Right atrium auricular region (tissue), 2 donors: ENCODE results near the gene TRMT1. TPM values are rescaled to one million over a fixed set of nuclear protein-coding genes. Genes with fewer than 3 reads are reported as not detected.

Source experiments
- DNase-seq: peaks from one replicate; pipeline ENCODE4 v3.0.0-alpha.2; 2019; ENCODE audit warnings: low spot score
- H3K27ac ChIP-seq, 2 donors: fragments of 200-600 bp; sonication (generic); 1 replicate in 1 of 2; 2 replicates in 1 of 2; pipeline ENCODE4 v1.5.1; 2016 to 2019
- H3K27me3 ChIP-seq, 2 donors: fragments of 200-600 bp; sonication (generic); one replicate each; pipeline versions ENCODE4 v1.5.1 to v1.6.0; 2017 to 2019
- H3K36me3 ChIP-seq: fragments of 200-600 bp; sonication (generic); one replicate; pipeline ENCODE4 v1.5.1; 2016
- H3K4me1 ChIP-seq, 2 donors: fragments of 200-600 bp; sonication (generic); one replicate each; pipeline versions ENCODE4 v1.5.1 to v1.6.0; 2017 to 2019
- H3K4me3 ChIP-seq, 2 donors: fragments of 200-600 bp; sonication (generic); 1 replicate in 1 of 2; 2 replicates in 1 of 2; pipeline ENCODE4 v1.5.1; 2017 to 2019; ENCODE audit warnings: mild to moderate bottlenecking in 1 of 2, moderate library complexity in 1 of 2
- H3K9me3 ChIP-seq, 2 donors: fragments of 200-600 bp; sonication (generic); one replicate each; pipeline ENCODE4 v1.5.1; 2019
- CTCF ChIP-seq, 2 donors: fragments of 200-600 bp; sonication (generic); IDR thresholded peaks; one replicate each; pipeline ENCODE4 v1.5.1; 2019; ENCODE audit warnings: antibody characterized with exemption in 2 of 2
- total RNA-seq, 2 donors: library from RNA; depleted of rRNA; stranded (reverse); fragments of >200 nt; gene quantifications; one replicate each; pipeline ENCODE4 v1.1.0, GENCODE V29; 2016

The TRMT1 gene
- total RNA-seq, 2 donors from 2014 or later, result 13.6 to 15.0 TPM

DNA sequence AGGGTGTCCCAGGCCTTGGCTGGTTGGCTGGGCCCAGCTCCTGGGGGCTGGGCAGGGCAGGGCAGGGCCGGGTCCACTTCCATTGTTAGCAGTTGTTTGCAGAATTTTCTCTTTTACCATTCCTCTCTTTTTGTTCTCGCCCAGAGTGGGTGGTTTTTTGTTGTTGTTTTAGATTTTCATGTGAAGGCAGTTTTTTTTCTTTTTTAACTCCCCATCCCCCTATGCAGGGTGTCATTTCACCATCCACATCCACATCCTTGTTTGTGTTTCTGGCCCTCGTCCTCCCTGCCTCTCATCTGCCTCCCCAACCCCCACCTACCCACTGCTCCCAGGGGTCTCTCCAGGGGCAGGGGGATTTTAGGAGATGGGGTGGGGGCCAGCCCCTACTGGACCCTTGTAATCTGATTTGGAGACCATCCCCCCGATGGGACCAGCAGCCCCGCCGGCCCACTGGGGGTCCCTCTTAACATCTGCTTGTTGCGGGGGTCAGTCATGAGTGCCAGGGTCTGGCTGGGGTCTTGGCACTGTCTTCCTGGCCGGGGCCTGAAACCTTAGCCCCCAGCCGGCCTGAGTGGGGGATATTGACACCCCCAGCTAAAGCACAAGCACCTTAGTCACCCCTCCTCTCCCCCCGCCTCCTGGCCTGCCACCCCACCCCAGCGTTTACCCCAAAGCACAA lies 23.2 kb upstream of the TRMT1 start:
- Histone ChIP-seq H3K27me3 (no peaks in the 10 kb centered on the region), H3K4me1 (peaks cover 0 to 6% of the 10 kb centered on the region in 2 donors), H3K9me3 (no peaks in the 10 kb centered on the region), H3K36me3 (peaks cover 49% of the 10 kb centered on the region), H3K27ac (no peak overlapping the region), H3K4me3 (no peak overlapping the region)
- DNase-seq, result no peak
- no peak for TF ChIP-seq CTCF (IDR thresholded peaks at IDR 0.05)

DNA sequence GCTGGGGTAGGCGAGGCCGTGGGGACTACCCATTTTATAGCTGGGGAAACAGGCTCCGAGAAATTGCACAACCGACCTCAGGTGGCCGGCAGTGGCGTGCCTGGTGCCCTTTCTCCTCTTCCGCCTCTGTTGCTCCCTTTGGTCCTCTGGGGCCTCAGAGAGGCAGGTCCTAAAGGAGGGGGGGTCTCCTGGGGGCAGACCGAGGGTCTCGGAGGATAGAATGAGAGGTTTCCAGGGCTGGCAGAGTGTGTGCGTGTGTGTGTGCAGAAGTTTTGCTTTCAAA lies 22.3 kb upstream of the TRMT1 start:
- no peaks in the 10 kb centered on the region for H3K27me3 ChIP-seq
- DNase-seq, result no peak
- H3K4me3 ChIP-seq, result no peak overlapping the region
- H3K4me1 ChIP-seq, result peaks cover 0 to 15% of the 10 kb centered on the region in 2 donors
- peaks cover 42% of the 10 kb centered on the region for H3K36me3 ChIP-seq
- no peak for TF ChIP-seq CTCF (IDR thresholded peaks at IDR 0.05)
- H3K27ac ChIP-seq, result no peak overlapping the region
- no peaks in the 10 kb centered on the region for H3K9me3 ChIP-seq

- no peak for DNase-seq
- no peak for TF ChIP-seq CTCF (IDR thresholded peaks at IDR 0.05)
- peaks cover 0 to 19% of the 10 kb centered on the region in 2 donors for H3K4me1 ChIP-seq
- no peaks in the 10 kb centered on the region for H3K27me3 ChIP-seq
- H3K27ac ChIP-seq, result no peak overlapping the region
- H3K9me3 ChIP-seq, result no peaks in the 10 kb centered on the region
- peaks cover 41% of the 10 kb centered on the region for H3K36me3 ChIP-seq
- H3K4me3 ChIP-seq, result no peak overlapping the region
These were observed 21.8 kb upstream of the TRMT1 start for GRCh38 chr19:13138171-13138915.

- peaks cover 41% of the 10 kb centered on the region for H3K36me3 ChIP-seq
- H3K4me1 ChIP-seq, result peaks cover 0 to 19% of the 10 kb centered on the region in 2 donors
- no peaks in the 10 kb centered on the region for H3K27me3 ChIP-seq
- H3K27ac ChIP-seq, result no peak overlapping the region
- H3K9me3 ChIP-seq, result no peaks in the 10 kb centered on the region
- no peak for TF ChIP-seq CTCF (IDR thresholded peaks at IDR 0.05)
- no peak for DNase-seq
- no peak overlapping the region for H3K4me3 ChIP-seq
These were observed 20.8 kb upstream of the TRMT1 start for GRCh38 chr19:13137290-13137794.

GRCh38 chr19:13135068-13136062 lies 18.8 kb upstream of the TRMT1 start:
- DNase-seq, result no peak
- Histone ChIP-seq H3K4me3 (no peak overlapping the region), H3K27ac (peak overlapping the region; percentile 53 to 54), H3K36me3 (peaks cover 41% of the 10 kb centered on the region), H3K4me1 (peaks cover 0 to 19% of the 10 kb centered on the region in 2 donors), H3K9me3 (no peaks in the 10 kb centered on the region), H3K27me3 (no peaks in the 10 kb centered on the region)
- no peak for TF ChIP-seq CTCF (IDR thresholded peaks at IDR 0.05)
